GM21423 (cell line): Measurements from ENCODE around the gene RBM15.
A peak's percentile ranks its signal among the peaks of the same experiment; 100 is the strongest.

Source experiments
- ATAC-seq: cut with Tn5 transposase; IDR thresholded peaks from one replicate; pipeline ENCODE4 v1.9.1; 2021; ENCODE audit warnings: mild to moderate bottlenecking, moderate library complexity; ENCODE audit not compliant: unreplicated experiment

The RBM15 gene

DNA sequence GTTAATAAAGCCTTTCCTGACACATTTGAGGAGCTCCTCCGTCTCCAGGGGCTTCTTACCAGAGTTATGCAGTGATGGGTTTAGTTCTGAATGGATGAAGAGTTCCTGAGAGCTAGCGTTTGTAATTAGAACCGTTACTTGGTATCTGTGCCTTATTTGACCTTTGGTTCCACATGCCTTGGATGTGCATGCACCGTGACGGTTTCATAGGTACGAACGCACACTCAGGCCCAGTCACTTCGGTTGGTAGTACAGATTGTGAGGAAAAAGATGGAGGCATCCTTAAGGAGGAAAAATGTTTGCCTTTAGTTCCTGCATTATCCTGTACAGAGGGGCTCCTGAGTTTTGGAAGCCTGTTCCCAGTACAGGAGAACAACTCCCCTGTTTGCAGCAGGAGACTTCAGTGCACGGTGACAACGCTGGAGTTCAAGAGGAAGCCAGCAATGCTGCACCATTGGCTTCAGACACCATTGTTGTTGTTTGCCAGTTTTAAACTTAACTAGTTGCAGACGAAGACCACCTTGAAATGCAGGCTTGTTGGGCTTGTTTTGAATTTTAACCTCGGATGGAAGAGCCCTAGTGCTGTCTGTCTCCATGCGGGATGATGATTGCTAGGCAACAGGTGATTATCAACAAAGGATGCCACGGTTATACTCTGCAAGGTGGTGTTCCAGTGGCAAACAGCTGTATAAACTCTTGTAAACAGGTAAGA lies 8.2 kb downstream of the RBM15 start:
- no peak for ATAC-seq

DNA sequence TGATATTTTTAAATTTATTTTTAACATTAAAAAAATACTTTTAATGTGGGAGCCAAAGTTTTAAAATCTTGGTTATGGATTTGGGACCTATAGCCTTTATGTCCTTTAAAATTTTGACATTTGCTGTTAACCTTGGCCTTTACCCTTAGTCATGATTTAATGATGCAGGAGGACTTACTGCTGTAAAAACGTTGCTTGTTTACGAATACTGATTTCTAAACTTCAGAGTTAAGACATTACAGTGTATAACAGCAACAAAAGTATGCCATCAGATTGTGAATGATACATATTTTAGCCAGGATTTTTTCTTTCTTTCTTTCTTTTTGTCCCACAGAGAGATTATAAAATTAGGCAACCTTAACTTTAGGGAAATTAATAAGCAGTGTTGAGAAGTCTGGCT lies 8.9 kb downstream of the RBM15 start:
- no peak for ATAC-seq

DNA sequence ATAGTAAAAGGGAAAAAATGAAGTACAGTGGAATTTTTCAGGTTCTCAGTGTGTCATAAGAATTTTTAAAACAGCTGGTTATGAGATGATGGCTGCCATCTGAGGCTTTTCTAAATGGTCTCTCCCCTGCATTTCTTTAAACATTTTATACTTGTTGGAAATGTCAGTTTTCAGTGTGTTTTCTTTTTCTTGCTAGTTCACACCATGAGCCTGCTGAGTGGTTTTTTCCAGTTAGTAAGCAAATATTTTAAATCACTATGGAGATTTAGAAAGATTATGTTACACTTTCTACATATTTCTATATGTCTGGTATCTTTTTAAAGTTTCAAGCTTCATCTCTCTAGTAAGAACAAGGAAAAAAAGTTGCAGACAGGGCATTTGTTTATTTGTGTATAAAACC lies 9.6 kb downstream of the RBM15 start:
- no peak for ATAC-seq

DNA sequence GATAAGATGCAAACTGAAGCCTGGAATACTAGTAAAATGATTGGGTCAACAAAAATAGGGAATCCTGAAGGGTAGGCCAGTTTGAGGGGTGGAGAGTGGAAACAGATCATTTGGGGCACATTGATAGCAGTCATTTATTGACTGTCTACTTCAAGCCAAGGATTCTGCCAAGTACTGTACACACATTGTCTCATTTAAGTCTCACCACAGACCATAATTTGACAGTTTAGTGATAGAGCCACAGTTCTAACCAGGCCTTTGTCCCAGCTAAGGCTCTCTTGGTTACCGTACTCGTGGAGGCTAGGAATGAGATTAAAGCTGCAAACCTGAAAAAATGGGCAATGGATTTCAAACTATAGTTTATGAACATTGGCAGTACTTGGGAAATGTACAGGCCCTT lies 11.2 kb downstream of the RBM15 start:
- no peak for ATAC-seq

DNA sequence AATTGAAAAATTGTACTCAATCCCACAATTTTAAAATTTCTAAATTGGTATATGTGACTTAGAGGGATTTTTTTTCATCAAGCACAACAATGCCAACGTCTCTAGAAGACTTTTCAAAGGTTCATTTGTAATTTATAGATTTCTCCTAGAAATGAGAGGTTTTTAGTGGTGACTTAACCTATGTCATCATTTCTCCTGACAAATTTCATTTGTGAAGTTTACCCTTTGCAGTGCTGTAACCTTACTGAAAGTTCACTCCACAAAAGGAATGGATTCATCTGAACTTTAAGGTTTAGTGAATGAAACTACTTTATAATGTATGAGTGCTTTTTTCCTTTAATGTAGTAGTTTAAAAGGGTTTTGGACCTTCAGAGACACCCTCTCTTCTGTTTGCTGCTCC lies 16.1 kb downstream of the RBM15 start:
- no peak for ATAC-seq

DNA sequence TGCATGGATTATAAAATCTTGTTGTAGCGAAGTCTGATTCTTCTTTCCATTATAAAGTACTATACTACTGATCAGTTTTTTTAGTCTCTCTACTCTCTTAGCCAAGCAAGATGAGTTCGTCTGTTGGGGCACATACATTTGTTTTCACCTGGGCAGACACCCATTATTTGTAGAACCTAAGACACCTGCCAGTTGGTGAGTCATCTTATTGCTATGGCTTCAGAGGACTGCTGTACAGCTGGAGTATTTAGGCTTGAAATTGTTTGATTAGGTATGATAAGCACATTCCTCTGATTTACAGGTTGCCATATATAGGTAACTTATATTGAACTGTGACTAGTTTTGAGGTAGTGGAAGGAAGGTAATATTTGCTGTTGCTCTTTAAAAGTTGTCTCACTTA lies 17.2 kb downstream of the RBM15 start:
- ATAC-seq: no peak

DNA sequence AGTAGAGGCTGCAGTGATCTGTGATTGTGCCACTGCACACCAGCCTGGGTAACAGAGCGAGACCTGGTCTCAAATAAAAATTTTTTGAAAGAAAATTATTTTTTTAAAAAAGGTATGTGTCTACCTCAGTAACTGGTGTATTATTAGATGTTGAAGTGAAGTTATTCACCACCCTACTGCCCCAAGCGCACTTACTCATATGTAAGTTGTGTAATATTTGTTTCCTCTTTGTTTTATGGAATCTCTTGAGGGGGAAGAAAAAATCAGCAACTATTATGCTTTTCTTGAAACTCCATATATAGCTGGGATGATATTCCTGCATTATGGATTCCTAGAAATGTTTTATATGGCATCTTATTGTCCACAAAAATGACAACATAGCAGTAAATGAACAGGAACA lies 21.3 kb downstream of the RBM15 start:
- no peak for ATAC-seq

DNA sequence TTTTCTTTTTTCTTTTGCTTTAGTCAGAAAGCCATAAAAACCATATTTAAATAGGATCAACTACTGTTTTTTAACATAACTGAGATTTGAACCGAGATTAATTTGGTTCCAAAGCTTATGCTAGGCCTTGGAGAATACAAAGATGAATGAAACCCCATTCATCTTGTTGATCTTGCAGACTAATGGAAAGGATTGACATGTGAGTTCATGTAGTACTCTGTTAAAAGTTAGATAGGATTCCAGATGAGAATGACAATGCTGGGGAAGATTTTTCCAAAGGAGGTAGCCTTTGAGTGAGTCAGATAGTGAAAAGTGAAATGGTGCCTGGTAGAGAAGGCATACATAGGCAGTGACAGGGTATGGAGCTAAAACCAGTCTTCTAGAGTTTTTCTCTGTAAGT lies 22.7 kb downstream of the RBM15 start:
- ATAC-seq: no peak

DNA sequence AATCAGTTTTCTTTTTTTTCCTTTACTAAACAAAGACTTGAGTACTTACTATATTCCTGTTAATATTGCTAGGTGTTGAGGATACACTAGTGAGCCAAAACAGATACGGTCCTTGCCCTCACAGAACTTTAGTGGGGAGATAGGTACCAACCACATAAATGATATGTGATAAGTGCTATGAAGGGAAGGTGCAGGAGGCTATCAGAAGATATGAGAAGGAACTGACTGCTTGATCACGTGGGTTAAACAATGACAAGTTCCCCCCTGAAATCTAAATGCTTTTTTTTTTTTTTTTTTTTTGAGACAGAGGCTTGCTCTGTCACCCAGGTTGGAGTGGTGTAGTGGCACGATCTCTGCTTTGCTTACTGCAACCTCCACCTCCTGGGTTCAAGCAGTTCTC lies 25.0 kb downstream of the RBM15 start:
- no peak for ATAC-seq

DNA sequence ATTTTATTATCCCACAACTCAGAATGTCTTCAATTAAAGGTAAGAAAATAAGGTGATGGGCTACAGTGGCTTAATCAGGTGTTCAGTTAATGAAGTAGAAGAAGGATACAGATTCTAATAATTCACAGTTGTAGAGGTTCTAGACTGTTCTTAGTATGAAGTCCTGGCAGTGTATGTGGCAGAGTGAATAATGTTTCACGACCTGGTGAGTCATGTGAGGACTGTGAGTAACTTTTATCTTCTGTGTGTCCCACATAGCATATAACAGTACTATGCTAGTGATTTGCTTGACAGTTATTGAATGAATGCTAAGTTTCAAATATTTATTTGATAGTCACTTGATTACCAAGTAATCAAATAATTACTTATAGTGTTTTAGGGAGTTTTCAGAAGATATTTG lies 31.6 kb downstream of the RBM15 start:
- ATAC-seq: no peak

DNA sequence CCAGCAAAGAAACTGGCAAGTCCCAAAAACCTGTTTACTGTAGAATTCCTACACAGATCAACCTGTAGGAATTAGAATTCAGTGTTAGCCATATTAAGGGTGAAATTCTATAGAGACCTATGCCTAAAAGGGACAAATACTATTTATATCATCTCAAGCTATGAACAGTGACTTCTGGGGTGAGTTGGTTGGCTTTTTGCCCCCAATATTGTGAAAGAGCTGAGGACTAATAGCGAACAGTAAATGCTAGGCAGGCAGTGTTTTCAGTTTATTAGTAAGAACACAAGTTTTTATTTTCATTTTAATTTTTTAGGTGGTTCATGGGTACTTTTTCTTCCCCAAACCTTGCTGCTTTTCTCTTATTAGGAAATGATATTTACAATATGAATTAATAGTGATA lies 36.3 kb downstream of the RBM15 start:
- ATAC-seq: no peak

DNA sequence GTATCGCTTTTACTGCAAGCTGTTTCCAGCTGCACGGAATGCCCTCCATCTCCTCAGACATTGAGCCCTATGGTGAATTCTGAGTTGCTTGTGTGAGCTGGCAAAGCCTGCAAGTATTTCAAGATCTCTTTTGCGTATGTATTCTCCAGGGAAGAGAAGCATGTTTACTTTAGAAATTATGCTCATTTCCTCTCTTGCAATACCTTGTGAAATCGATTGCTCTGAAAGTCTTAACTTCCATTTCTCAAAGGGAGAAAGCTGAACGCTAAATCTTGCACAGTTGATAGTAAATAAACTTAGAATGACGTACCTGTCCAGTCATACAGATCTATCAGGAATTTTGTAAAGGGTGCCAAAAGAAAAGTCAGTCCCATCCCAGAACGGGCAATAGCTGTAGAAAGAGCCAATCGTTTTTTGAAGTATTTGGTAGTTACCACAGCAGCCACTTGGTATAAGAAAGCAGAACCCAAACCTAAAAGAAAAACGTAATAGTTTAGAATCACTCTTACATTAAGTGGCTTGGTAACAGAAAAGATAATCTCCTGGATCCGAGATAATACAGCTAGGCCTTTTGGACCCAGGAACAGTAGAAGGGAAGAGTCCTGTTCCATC lies 41.6 kb downstream of the RBM15 start:
- no peak for ATAC-seq

DNA sequence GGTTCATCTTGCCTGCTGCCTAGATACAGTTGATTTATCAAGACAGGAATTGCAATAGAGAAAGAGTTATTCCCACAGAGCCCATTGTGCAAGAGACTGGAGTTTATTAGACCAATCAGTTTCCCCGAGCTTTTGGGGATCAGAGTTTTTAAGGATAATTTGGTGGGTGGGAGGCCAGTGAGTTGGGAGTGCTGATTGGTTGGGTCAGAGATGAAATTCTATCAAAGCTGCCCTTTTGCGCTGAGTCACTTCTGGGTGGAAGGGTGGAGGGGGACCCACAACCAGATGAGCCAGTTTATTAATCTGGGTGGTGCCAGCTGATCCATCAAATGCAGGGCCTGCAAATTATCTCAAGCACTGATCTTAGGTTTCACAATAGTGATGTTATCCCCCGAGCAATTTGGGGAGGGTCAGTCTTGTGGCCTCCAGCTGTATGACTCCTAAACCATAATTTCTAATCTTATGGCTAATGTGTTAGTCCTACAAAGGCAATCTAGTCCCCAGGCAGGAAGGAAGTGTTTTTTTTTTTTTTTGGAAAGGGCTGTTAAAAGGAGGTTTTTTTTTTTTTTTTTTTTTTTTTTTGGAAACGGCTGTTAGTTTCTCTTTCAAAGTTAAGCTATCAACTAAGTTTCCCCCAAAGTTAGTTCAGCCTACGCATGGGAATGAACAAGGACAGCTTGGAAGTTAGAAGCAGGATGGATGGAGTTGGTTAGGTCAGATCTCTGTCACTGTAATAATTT lies 44.2 kb downstream of the RBM15 start:
- no peak for ATAC-seq

DNA sequence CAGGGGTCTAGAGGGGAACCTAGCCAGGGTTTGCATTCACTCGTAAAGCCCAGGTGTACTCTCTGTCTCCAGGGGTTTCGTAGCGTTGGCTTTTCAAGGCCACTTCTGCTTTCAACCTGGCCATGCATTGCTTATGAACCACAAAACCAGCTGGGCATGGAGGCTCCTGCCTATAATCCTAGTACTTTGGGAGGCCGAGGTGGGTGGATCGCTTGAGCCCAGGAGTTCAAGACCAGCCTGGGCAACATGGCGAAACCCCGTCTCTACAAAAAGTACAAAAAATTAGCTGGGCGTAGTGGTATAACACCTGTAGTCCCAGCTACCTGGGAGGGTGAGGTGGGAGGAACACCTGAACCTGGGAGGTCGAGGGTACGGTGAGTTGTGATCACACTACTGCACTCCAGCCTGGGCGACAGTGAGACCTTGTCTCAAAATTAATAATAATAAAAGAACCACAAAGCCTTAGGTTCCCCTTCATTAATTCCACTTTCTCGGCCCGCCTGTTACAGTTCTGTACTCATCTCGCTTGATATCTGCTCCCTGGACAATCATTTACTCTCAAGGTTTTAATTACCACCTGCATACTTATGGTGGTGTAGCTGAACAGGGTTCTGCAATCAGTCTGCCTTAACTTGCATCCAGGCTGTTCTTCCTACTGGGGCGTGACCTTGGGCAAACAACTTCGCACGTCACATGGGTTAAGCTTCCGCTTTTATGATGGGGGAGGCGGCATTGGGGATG lies 45.6 kb downstream of the RBM15 start:
- ATAC-seq: peak; percentile 73

DNA sequence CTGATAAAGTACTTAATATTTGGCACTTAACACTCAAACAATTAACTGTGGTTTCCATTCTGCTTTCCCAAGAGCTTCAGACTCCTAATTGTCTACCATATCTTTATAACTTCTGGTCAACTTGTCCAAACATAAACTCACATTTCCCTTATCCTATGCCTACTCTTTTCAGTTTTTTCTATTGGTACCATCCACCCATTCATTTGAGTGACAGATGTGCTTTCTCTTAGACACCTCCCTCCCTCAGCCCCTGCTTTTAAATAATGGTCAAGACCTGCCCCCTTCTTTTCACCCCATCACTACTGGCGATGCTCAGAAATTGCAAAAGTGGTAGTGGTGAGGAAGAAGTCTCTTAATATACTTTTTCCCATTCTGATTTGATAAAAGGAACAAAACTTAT lies 46.2 kb downstream of the RBM15 start:
- ATAC-seq: no peak

DNA sequence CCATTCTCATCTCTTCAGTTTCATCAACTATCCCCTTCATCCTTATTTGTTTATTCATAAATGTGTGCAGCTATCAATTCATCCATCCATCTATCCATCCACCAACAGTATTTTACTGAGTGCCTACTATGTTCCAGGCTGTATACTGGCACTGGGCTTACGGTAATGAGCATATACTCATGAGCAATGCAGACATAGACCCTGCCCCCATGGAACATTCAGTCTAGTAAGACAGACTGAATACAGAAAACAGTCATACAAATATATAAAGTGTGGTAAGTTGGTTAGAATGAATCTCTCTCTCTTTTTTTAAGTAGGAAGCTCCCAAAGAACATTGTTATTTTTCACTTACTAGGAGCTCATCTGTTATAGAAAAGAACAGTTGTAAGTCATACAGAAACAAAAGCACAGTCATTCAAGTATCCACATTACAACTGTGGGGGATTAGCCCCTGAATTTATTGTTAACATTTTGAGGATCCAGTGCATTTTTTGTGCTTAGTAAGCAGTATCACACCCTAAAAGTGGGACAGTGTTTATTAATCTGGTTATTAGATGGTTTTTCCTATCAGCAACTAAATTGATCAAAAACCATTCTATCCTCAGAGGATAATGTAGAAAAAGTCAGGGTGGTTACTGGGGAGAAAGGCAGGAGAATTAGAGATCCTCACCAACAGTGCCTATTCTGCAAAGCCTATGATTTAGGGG lies 48.0 kb downstream of the RBM15 start:
- no peak for ATAC-seq

DNA sequence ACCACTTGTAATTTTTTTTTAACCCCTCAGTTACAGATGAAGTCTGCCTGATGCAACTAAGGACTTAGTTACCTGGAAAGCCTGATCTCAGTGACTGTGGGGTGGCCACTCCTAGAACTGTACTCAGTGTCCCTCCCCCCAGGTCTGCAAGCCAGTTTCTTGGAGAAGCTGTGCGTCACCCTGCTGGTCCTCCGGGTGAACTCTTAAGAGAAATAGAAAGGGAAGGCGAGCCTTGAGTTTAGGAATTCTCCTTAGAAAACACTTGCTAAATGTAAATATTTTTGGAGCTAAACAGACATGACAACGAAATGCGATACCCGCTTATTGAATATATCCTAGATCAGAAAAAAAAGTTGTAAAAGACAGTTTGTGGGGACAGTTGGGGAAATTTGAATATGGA lies 50.9 kb downstream of the RBM15 start:
- ATAC-seq: no peak

DNA sequence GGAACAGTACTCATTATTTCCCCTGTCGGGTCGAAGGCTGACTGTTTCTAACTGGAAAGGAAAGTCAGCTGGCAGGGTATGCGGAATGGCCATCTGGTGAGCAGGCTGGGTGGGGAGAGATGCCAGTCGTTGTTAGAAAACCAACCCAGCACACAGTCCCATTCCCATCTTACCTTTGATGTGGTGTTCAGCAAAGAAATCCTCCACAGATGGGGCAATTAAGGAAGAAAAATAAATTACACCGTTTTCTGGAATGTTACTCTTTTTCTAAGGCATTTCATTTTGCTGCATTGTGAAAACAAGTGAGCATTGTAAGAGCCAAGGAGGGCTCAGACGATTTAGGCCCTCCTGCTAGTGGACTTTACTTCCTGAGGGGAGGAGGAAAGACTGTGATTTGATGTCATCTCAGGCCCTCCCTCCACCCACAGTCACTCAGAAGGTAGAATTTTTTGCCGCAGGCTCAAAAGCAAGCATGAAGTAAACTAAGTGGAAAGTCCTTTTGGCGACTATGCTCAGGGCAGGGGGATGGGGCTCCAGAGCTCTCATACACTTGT lies 51.6 kb downstream of the RBM15 start, which contains the start of gene SLC16A4:
Gene SLC16A4, minus strand, starts transcription at position 335 of the 554 bp plus-strand sequence. CDS start 1,703 bp downstream, outside the sequence.
- no peak for ATAC-seq

DNA sequence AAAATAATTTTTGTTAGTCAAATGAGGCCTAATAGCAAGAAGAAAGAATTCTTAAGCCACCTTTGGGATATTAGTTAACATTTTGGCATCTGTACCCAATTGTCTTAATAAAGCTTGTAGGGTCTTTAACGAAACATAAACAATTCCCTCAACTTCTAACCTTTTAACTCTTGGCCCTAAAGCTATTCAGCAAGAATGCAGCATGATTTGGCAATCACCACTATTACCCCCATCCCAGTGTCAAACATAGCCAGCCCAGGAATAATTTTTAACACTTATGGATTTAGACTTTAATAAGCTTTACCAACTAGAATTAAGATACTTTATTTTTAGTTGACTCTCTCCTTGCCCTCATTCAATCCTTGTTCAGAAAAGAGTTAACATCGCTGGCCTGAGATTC lies 54.1 kb downstream of the RBM15 start:
- no peak for ATAC-seq

DNA sequence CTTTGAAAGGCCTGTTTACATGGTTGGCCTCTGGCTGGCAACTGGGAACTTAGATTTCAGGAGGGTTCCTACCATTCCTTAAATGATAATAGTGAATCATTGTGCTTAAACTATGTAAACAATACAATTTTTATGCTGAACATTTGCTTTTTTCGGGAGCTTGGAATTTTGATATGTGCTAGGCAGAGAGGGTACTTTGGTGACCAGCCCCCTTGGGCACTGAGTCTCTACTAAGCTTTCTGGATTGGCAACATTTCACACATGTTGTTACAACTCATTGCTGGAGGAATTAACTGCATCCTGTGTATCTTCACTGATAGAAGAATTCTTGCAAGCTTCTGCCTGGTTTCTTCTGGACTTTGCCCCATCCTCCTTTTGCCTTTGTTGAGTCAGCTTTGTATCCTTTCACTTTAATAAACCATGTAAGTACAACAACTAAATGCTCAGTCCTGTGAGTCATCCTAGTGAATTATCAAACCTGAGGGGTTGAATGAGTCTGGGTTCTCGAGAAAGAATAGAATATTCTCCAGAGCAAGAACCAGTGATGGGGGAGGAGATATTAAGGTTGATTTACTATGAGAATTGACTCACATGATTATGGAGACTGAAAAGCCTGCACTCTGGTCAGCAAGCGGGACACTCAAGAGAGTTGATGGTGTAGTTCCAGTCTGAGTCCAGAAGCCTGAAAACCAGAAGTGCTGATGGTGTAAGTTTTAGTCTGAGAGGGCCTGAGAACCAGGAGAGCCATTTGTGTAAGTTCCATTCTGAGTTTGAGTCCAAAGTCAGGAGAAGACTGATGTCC lies 54.7 kb downstream of the RBM15 start:
- no peak for ATAC-seq
